ENCODE results near the gene LSAMP. TPM values are rescaled to one million over a fixed set of nuclear protein-coding genes. Genes with fewer than 3 reads are reported as not detected.

LSAMP gene
- total and polyA plus RNA-seq, 2 experiments from 2014 or later: 2.0 to 2.9 TPM

GRCh38 chr3:116425126-116425525, 20.2 kb downstream of the LSAMP start:
- H4K20me1 ChIP-seq (replicated peaks; ENCODE audit: insufficient read depth): no peaks in the 10 kb centered on the region
- peaks cover 8% of the 10 kb centered on the region; the same call in 1 of the 2 replicates for H3K36me3 ChIP-seq (ENCODE audit: insufficient read depth)
- H3K4me2 ChIP-seq: no peak overlapping the region
- TF ChIP-seq, protein P1, sequence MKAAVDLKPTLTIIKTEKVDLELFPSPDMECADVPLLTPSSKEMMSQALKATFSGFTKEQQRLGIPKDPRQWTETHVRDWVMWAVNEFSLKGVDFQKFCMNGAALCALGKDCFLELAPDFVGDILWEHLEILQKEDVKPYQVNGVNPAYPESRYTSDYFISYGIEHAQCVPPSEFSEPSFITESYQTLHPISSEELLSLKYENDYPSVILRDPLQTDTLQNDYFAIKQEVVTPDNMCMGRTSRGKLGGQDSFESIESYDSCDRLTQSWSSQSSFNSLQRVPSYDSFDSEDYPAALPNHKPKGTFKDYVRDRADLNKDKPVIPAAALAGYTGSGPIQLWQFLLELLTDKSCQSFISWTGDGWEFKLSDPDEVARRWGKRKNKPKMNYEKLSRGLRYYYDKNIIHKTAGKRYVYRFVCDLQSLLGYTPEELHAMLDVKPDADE (IDR thresholded peaks at IDR 0.05): no peak
- TF ChIP-seq ZNF331 (CRISPR knock-in tag; IDR thresholded peaks at IDR 0.05; ENCODE audit: low read depth) (no peak), POLR2AphosphoS5 (IDR thresholded peaks at IDR 0.05; ENCODE audit: low read depth) (no peak), JUNB (IDR thresholded peaks at IDR 0.05; ENCODE audit: unreplicated experiment) (no peak), STAT1 (IDR thresholded peaks at IDR 0.05; ENCODE audit: unreplicated experiment) (no peak), EZH2phosphoT487 (IDR thresholded peaks at IDR 0.05; ENCODE audit: unreplicated experiment) (no peak), NANOG (IDR thresholded peaks at IDR 0.05; ENCODE audit: borderline replicate concordance) (no peak), ZNF114 (CRISPR knock-in tag; IDR thresholded peaks at IDR 0.05) (no peak), CREB1 (CRISPR knock-in tag; IDR thresholded peaks at IDR 0.05; ENCODE audit: low read depth) (no peak), EZH2 (IDR thresholded peaks at IDR 0.05; ENCODE audit: low read depth, unreplicated experiment) (no peak), REST (IDR thresholded peaks at IDR 0.05; ENCODE audit: unreplicated experiment) (no peak)
- TF ChIP-seq, protein P2, sequence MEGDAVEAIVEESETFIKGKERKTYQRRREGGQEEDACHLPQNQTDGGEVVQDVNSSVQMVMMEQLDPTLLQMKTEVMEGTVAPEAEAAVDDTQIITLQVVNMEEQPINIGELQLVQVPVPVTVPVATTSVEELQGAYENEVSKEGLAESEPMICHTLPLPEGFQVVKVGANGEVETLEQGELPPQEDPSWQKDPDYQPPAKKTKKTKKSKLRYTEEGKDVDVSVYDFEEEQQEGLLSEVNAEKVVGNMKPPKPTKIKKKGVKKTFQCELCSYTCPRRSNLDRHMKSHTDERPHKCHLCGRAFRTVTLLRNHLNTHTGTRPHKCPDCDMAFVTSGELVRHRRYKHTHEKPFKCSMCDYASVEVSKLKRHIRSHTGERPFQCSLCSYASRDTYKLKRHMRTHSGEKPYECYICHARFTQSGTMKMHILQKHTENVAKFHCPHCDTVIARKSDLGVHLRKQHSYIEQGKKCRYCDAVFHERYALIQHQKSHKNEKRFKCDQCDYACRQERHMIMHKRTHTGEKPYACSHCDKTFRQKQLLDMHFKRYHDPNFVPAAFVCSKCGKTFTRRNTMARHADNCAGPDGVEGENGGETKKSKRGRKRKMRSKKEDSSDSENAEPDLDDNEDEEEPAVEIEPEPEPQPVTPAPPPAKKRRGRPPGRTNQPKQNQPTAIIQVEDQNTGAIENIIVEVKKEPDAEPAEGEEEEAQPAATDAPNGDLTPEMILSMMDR (conservative IDR thresholded peaks at IDR 0.05; ENCODE audit: low read depth in 2 of 2): no peak
- TF ChIP-seq, protein P3, sequence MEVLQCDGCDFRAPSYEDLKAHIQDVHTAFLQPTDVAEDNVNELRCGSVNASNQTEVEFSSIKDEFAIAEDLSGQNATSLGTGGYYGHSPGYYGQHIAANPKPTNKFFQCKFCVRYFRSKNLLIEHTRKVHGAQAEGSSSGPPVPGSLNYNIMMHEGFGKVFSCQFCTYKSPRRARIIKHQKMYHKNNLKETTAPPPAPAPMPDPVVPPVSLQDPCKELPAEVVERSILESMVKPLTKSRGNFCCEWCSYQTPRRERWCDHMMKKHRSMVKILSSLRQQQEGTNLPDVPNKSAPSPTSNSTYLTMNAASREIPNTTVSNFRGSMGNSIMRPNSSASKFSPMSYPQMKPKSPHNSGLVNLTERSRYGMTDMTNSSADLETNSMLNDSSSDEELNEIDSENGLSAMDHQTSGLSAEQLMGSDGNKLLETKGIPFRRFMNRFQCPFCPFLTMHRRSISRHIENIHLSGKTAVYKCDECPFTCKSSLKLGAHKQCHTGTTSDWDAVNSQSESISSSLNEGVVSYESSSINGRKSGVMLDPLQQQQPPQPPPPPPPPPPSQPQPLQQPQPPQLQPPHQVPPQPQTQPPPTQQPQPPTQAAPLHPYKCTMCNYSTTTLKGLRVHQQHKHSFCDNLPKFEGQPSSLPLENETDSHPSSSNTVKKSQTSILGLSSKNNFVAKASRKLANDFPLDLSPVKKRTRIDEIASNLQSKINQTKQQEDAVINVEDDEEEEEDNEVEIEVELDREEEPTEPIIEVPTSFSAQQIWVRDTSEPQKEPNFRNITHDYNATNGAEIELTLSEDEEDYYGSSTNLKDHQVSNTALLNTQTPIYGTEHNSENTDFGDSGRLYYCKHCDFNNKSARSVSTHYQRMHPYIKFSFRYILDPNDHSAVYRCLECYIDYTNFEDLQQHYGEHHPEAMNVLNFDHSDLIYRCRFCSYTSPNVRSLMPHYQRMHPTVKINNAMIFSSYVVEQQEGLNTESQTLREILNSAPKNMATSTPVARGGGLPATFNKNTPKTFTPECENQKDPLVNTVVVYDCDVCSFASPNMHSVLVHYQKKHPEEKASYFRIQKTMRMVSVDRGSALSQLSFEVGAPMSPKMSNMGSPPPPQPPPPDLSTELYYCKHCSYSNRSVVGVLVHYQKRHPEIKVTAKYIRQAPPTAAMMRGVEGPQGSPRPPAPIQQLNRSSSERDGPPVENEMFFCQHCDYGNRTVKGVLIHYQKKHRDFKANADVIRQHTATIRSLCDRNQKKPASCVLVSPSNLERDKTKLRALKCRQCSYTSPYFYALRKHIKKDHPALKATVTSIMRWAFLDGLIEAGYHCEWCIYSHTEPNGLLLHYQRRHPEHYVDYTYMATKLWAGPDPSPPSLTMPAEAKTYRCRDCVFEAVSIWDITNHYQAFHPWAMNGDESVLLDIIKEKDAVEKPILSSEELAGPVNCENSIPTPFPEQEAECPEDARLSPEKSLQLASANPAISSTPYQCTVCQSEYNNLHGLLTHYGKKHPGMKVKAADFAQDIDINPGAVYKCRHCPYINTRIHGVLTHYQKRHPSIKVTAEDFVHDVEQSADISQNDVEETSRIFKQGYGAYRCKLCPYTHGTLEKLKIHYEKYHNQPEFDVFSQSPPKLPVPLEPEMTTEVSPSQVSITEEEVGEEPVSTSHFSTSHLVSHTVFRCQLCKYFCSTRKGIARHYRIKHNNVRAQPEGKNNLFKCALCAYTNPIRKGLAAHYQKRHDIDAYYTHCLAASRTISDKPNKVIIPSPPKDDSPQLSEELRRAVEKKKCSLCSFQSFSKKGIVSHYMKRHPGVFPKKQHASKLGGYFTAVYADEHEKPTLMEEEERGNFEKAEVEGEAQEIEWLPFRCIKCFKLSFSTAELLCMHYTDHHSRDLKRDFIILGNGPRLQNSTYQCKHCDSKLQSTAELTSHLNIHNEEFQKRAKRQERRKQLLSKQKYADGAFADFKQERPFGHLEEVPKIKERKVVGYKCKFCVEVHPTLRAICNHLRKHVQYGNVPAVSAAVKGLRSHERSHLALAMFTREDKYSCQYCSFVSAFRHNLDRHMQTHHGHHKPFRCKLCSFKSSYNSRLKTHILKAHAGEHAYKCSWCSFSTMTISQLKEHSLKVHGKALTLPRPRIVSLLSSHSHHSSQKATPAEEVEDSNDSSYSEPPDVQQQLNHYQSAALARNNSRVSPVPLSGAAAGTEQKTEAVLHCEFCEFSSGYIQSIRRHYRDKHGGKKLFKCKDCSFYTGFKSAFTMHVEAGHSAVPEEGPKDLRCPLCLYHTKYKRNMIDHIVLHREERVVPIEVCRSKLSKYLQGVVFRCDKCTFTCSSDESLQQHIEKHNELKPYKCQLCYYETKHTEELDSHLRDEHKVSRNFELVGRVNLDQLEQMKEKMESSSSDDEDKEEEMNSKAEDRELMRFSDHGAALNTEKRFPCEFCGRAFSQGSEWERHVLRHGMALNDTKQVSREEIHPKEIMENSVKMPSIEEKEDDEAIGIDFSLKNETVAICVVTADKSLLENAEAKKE (CRISPR knock-in tag; IDR thresholded peaks at IDR 0.05): no peak
- H3K9me2 ChIP-seq (ENCODE audit: insufficient read depth): no peaks in the 10 kb centered on the region
- no peaks in the 10 kb centered on the region for H3K36me3 Mint-ChIP-seq (ENCODE audit: low read depth)
- peaks cover 9% of the 10 kb centered on the region; the same call in 1 of the 2 replicates for H3K4me1 ChIP-seq (ENCODE audit: insufficient read depth)
- H3K4me3 Mint-ChIP-seq: no peak overlapping the region
- no peaks in the 10 kb centered on the region for H3K27me3 Mint-ChIP-seq (ENCODE audit: insufficient read depth, low read depth, poor library complexity)
- H3K27me3 ChIP-seq (ENCODE audit: insufficient read depth): no peaks in the 10 kb centered on the region
- no peak overlapping the region for H3K27ac Mint-ChIP-seq
- H3F3A ChIP-seq (replicated peaks; ENCODE audit: low read depth): no peaks in the 10 kb centered on the region
- DNase-seq (ENCODE audit: low spot score): no peak
- no peaks in the 10 kb centered on the region for H3K79me2 ChIP-seq (replicated peaks; ENCODE audit: insufficient read depth)
- H3K4me3 ChIP-seq: no peak overlapping the region
- peaks cover 9% of the 10 kb centered on the region for H3K4me1 Mint-ChIP-seq
- no peak overlapping the region for H2AFZ ChIP-seq
- H3K9me3 Mint-ChIP-seq: no peaks in the 10 kb centered on the region
- H3K27ac ChIP-seq (ENCODE audit: low read depth): no peak overlapping the region
- ATAC-seq: no peak
